DND-41 (cell line): ENCODE measurements around the gene POLR3G.

ENCODE experiments used
- ATAC-seq: fragments of 200-7000 bp; cut with Tn5 transposase; 3 replicates; pipeline ENCODE4 v1.9.1; 2021; ENCODE audit warnings: low read depth; ENCODE audit not compliant: insufficient read depth
- DNase-seq: peaks from one replicate; pipeline ENCODE4 v3.0.0-alpha.2; 2020
- H2AFZ ChIP-seq: 2 replicates; pipeline ENCODE4 v1.6.0; 2012; ENCODE audit warnings: low read depth, low read length
- H3K27ac ChIP-seq: 2 replicates; pipeline ENCODE4 v1.5.1; 2012; ENCODE audit warnings: low read length, inconsistent platforms
- H3K27me3 ChIP-seq: fragments of 200-600 bp; sonication (generic); 2 replicates; pipeline ENCODE4 v1.6.0; 2012; ENCODE audit warnings: low read length, mild to moderate bottlenecking, inconsistent platforms; ENCODE audit not compliant: insufficient read depth, poor library complexity
- H3K36me3 ChIP-seq: 2 replicates; pipeline ENCODE4 v1.5.1; 2012; ENCODE audit warnings: low read length, inconsistent platforms; ENCODE audit not compliant: insufficient read depth
- H3K4me1 ChIP-seq: 2 replicates; pipeline ENCODE4 v1.5.1; 2012; ENCODE audit warnings: mild to moderate bottlenecking, low read length; ENCODE audit not compliant: insufficient read depth
- H3K4me2 ChIP-seq: 2 replicates; pipeline ENCODE4 v1.6.0; 2012; ENCODE audit warnings: mild to moderate bottlenecking, moderate library complexity, low read length, inconsistent platforms; ENCODE audit not compliant: insufficient read depth
- H3K4me3 ChIP-seq, 2 experiments: fragments of 200-600 bp in 1 of 2; shearing (Covaris generic) in 1 of 2; 2 replicates each; pipeline ENCODE4 v1.5.1; 2012 to 2016; ENCODE audit warnings: inconsistent platforms in 2 of 2, low read length in 2 of 2, mild to moderate bottlenecking in 2 of 2, low read depth in 1 of 2, moderate library complexity in 1 of 2
- H3K79me2 ChIP-seq: 2 replicates; pipeline ENCODE4 v1.6.0; 2012; ENCODE audit warnings: low read length, inconsistent platforms; ENCODE audit not compliant: insufficient read depth
- H3K9ac ChIP-seq: 2 replicates; pipeline ENCODE4 v1.6.0; 2012; ENCODE audit warnings: low read depth, mild to moderate bottlenecking, inconsistent platforms, low read length, moderate library complexity
- H3K9me3 ChIP-seq: 2 replicates; pipeline ENCODE4 v1.5.1; 2012; ENCODE audit warnings: low read length, moderate library complexity, mild to moderate bottlenecking, inconsistent platforms; ENCODE audit not compliant: insufficient read depth, severe bottlenecking
- H4K20me1 ChIP-seq: 2 replicates; pipeline ENCODE4 v1.6.0; 2012; ENCODE audit warnings: low read length; ENCODE audit not compliant: insufficient read depth
- CTCF ChIP-seq: IDR thresholded peaks from 2 replicates; pipeline ENCODE4 v1.5.1; 2012; ENCODE audit warnings: borderline replicate concordance, low read length, moderate library complexity, mild to moderate bottlenecking; ENCODE audit not compliant: poor library complexity, severe bottlenecking; ENCODE audit errors: extremely low read depth
- EZH2 ChIP-seq: IDR thresholded peaks from 3 replicates; pipeline ENCODE4 v1.6.1; 2012; ENCODE audit warnings: borderline replicate concordance, low read depth, mild to moderate bottlenecking, moderate library complexity, low read length, inconsistent platforms; ENCODE audit not compliant: severe bottlenecking

POLR3G gene

GRCh38 chr5:90550963-90551362 lies 76.3 kb downstream of the POLR3G start:
- ATAC-seq (no peak), DNase-seq (no peak)
- no peak overlapping the region for H3K4me3 ChIP-seq
- no peak overlapping the region for H3K9ac ChIP-seq
- H3K4me2 ChIP-seq, result no peak overlapping the region
- H3K9me3 ChIP-seq, result no peaks in the 10 kb centered on the region
- H3K36me3 ChIP-seq, result no peaks in the 10 kb centered on the region
- no peak overlapping the region for H3K27ac ChIP-seq
- H3K27me3 ChIP-seq, result peaks cover 8% of the 10 kb centered on the region
- H3K4me1 ChIP-seq, result no peaks in the 10 kb centered on the region
- no peaks in the 10 kb centered on the region for H4K20me1 ChIP-seq
- TF ChIP-seq EZH2 (no peak), CTCF (no peak)
- no peak overlapping the region for H2AFZ ChIP-seq
- no peaks in the 10 kb centered on the region for H3K79me2 ChIP-seq

GRCh38 chr5:90551376-90551775 lies 76.7 kb downstream of the POLR3G start:
- DNase-seq (no peak), ATAC-seq (no peak)
- Histone ChIP-seq H3K27me3 (peaks cover 8% of the 10 kb centered on the region), H3K36me3 (no peaks in the 10 kb centered on the region), H3K27ac (no peak overlapping the region), H3K79me2 (no peaks in the 10 kb centered on the region), H3K4me3 (no peak overlapping the region), H2AFZ (no peak overlapping the region), H3K4me2 (no peak overlapping the region), H3K9me3 (no peaks in the 10 kb centered on the region), H4K20me1 (no peaks in the 10 kb centered on the region), H3K9ac (no peak overlapping the region), H3K4me1 (no peaks in the 10 kb centered on the region)
- no peak for TF ChIP-seq EZH2
- no peak for TF ChIP-seq CTCF

- no peak overlapping the region for H3K9ac ChIP-seq
- H2AFZ ChIP-seq, result no peak overlapping the region
- no peaks in the 10 kb centered on the region for H3K79me2 ChIP-seq
- H3K27me3 ChIP-seq, result peaks cover 7% of the 10 kb centered on the region
- H4K20me1 ChIP-seq, result no peaks in the 10 kb centered on the region
- no peak for TF ChIP-seq CTCF
- TF ChIP-seq EZH2, result no peak
- H3K4me1 ChIP-seq, result no peaks in the 10 kb centered on the region
- H3K36me3 ChIP-seq, result no peaks in the 10 kb centered on the region
- no peaks in the 10 kb centered on the region for H3K9me3 ChIP-seq
- no peak overlapping the region for H3K4me2 ChIP-seq
- ATAC-seq, result no peak
- no peak overlapping the region for H3K27ac ChIP-seq
- no peak for DNase-seq
- H3K4me3 ChIP-seq, result no peak overlapping the region
These were observed 79.0 kb downstream of the POLR3G start for GRCh38 chr5:90553711-90554110.

- no peak for TF ChIP-seq EZH2
- TF ChIP-seq CTCF, result no peak
- ATAC-seq (no peak), DNase-seq (no peak)
- no peak overlapping the region for H3K9ac ChIP-seq
- H3K27me3 ChIP-seq, result peaks cover 7% of the 10 kb centered on the region
- no peaks in the 10 kb centered on the region for H3K79me2 ChIP-seq
- H3K36me3 ChIP-seq, result no peaks in the 10 kb centered on the region
- no peaks in the 10 kb centered on the region for H3K4me1 ChIP-seq
- H2AFZ ChIP-seq, result no peak overlapping the region
- H3K9me3 ChIP-seq, result no peaks in the 10 kb centered on the region
- no peak overlapping the region for H3K4me2 ChIP-seq
- no peak overlapping the region for H3K27ac ChIP-seq
- no peaks in the 10 kb centered on the region for H4K20me1 ChIP-seq
- no peak overlapping the region for H3K4me3 ChIP-seq
These were observed 79.8 kb downstream of the POLR3G start for GRCh38 chr5:90554358-90555006.
